ENCODE data around the gene CRNN. TPM values are rescaled to one million over a fixed set of nuclear protein-coding genes. Genes with fewer than 3 reads are reported as not detected.
A peak's percentile ranks its signal among the peaks of the same experiment; 100 is the strongest.

Gene CRNN
- total RNA-seq, 5 donors from 2014 or later (not counting 1 experiment from before 2014, with no cell fraction given), result not detected

DNA sequence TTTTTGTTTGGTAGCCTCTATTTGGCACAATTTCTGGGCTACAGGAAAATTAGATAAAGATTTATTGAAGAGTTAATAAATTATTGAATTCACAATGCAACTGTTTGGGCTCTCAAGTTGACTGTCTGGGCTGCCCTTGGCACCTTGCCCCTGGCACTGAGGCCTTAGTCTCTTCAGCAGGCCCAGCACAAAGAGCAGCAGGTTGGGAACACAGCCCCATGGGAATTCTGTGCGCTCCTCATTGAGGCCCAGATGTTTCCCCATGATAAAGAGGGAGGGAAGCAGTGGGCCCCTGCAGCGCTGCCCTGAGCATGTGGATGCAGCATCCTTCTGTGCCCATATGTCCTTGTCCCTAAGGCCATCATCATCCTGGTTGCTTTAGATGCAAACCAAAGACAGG, 2.9 kb downstream of the CRNN start:
- H3K27me3 ChIP-seq (replicated peaks in 1 of 2; ENCODE audit: control insufficient read depth in 2 of 2, extremely low read depth in 1 of 2, insufficient read depth in 2 of 2, low read length in 1 of 2), result peaks cover 0 to 20% of the 10 kb centered on the region in 2 experiments
- DNase-seq, result no peak
- CTCF ChIA-PET, result interaction anchor here in 1 of 2 donors (0.6 kb wide), 1 partner anchor 49 kb away, joined by 3 read pairs; no protein-coding TSS in a partner anchor
- 89% methylated on average over 1 of the region's 2 CpGs for WGBS (ENCODE audit: insufficient coverage)
- H3K4me3 ChIP-seq (ENCODE audit: control insufficient read depth in 1 of 2, extremely low read depth in 1 of 2, low read length in 1 of 2), result no peak overlapping the region
- H3K27ac Mint-ChIP-seq, result no peak overlapping the region
- H3K4me1 Mint-ChIP-seq, result no peaks in the 10 kb centered on the region
- POLR2A ChIA-PET, result no interaction called here
- no peaks in the 10 kb centered on the region for H3K9me3 Mint-ChIP-seq
- H3K36me3 ChIP-seq (ENCODE audit: control insufficient read depth in 2 of 2, extremely low read depth in 1 of 2, insufficient read depth in 1 of 2, low read length in 1 of 2), result no peaks in the 10 kb centered on the region
- no peak overlapping the region for H3K4me3 Mint-ChIP-seq
- no peaks in the 10 kb centered on the region for H3K4me1 ChIP-seq (ENCODE audit: control insufficient read depth in 1 of 2, extremely low read depth in 1 of 2, insufficient read depth in 2 of 2, low read length in 2 of 2)
- ATAC-seq (replicated peaks in 1 of 4), result no peak
- H3K36me3 Mint-ChIP-seq, result no peaks in the 10 kb centered on the region
- H3K27ac ChIP-seq (ENCODE audit: low read length), result no peak overlapping the region
- H3K27me3 Mint-ChIP-seq, result peaks cover 23 to 38% of the 10 kb centered on the region in 2 donors
- H3K9me3 ChIP-seq, result no peaks in the 10 kb centered on the region

DNA sequence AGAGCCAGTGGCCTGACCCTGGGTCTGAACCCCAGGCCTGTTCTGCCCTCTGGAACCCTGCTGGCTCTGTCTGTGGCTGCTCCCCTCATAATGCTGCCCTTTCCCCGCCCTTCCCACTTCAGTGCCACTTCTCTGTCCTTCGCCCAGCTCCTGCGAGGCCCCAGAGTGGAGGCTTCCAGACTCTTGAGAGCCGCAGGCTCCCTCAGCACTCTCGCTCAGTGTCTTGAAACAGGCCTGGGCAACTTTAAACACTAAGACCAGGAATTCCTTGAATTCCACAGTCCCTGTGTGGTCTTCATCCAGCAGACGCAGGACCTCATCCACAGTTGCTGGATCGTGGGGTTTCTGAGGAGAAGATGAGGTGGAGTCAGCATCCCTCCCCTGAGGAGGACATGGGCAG, 3.5 kb downstream of the CRNN start:
- peaks cover 0 to 16% of the 10 kb centered on the region in 2 experiments for H3K27me3 ChIP-seq (replicated peaks in 1 of 2; ENCODE audit: control insufficient read depth in 2 of 2, extremely low read depth in 1 of 2, insufficient read depth in 2 of 2, low read length in 1 of 2)
- no peaks in the 10 kb centered on the region for H3K9me3 Mint-ChIP-seq
- no peak for ATAC-seq (replicated peaks in 1 of 4)
- H3K4me1 ChIP-seq (ENCODE audit: control insufficient read depth in 1 of 2, extremely low read depth in 1 of 2, insufficient read depth in 2 of 2, low read length in 2 of 2), result no peaks in the 10 kb centered on the region
- WGBS (ENCODE audit: insufficient coverage), result 84% methylated on average over 5 of the region's 7 CpGs
- H3K27ac Mint-ChIP-seq, result no peak overlapping the region
- H3K36me3 Mint-ChIP-seq, result no peaks in the 10 kb centered on the region
- H3K4me3 Mint-ChIP-seq, result no peak overlapping the region
- H3K27me3 Mint-ChIP-seq, result peaks cover 18 to 37% of the 10 kb centered on the region in 2 donors
- DNase-seq, result no peak
- H3K4me3 ChIP-seq (ENCODE audit: control insufficient read depth in 1 of 2, extremely low read depth in 1 of 2, low read length in 1 of 2), result no peak overlapping the region
- H3K9me3 ChIP-seq, result no peaks in the 10 kb centered on the region
- ChIA-PET POLR2A (no interaction called here), CTCF (no interaction called here)
- no peaks in the 10 kb centered on the region for H3K36me3 ChIP-seq (ENCODE audit: control insufficient read depth in 2 of 2, extremely low read depth in 1 of 2, insufficient read depth in 1 of 2, low read length in 1 of 2)
- H3K27ac ChIP-seq (ENCODE audit: low read length), result no peak overlapping the region
- no peaks in the 10 kb centered on the region for H3K4me1 Mint-ChIP-seq

DNA sequence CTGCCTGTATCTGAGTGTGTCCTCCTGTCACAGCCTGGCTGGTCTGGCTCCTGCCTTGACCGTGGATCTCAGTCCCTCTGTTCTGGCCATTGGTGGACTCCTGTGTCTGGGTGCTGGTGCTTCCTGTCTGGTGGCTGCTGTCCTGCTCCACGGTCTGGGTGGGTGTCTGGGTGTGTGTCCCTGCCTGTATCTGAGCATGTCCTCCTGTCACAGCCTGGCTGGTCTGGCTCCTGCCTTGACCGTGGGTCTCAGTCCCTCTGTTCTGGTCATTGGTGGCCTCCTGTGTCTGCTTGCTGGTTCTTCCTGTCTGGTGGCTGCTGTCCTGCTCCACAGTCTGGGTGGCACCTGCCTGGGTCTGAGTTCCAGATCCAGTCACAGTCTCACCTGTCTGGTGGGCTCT, 4.0 kb downstream of the CRNN start:
- no peaks in the 10 kb centered on the region for H3K36me3 ChIP-seq (ENCODE audit: control insufficient read depth in 2 of 2, extremely low read depth in 1 of 2, insufficient read depth in 1 of 2, low read length in 1 of 2)
- Mint-ChIP-seq H3K4me3 (no peak overlapping the region), H3K27ac (no peak overlapping the region), H3K36me3 (no peaks in the 10 kb centered on the region), H3K9me3 (no peaks in the 10 kb centered on the region), H3K4me1 (no peaks in the 10 kb centered on the region), H3K27me3 (peaks cover 18 to 35% of the 10 kb centered on the region in 2 donors)
- peak in 1 of 4 experiments; percentile 11 for ATAC-seq (replicated peaks in 1 of 4)
- H3K9me3 ChIP-seq, result no peaks in the 10 kb centered on the region
- peaks cover 0 to 16% of the 10 kb centered on the region in 2 experiments for H3K27me3 ChIP-seq (replicated peaks in 1 of 2; ENCODE audit: control insufficient read depth in 2 of 2, extremely low read depth in 1 of 2, insufficient read depth in 2 of 2, low read length in 1 of 2)
- H3K4me3 ChIP-seq (ENCODE audit: control insufficient read depth in 1 of 2, extremely low read depth in 1 of 2, low read length in 1 of 2), result no peak overlapping the region
- no peaks in the 10 kb centered on the region for H3K4me1 ChIP-seq (ENCODE audit: control insufficient read depth in 1 of 2, extremely low read depth in 1 of 2, insufficient read depth in 2 of 2, low read length in 2 of 2)
- CTCF ChIA-PET, result no interaction called here
- no peak for DNase-seq
- POLR2A ChIA-PET, result no interaction called here
- 73% methylated on average over 3 of the region's 3 CpGs for WGBS (ENCODE audit: insufficient coverage)
- H3K27ac ChIP-seq (ENCODE audit: low read length), result no peak overlapping the region

DNA sequence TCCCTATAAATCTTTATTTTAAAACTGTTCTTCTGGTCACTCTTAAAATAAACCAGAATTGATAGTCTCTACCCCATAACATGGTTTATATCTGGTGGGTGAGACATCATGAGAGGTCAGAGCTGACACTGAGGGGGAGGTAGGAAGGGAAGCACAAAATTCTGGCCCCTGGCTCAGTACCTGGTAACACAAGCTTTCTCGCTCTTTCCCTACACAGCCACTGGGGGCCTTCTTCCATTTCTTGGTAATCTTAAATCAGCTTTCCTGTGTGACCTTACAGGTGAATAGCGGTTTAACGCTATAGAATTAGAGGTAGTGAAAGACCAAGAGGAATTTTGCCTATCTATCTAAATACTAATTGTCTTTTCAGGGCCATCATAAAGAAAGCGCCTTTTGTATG, 5.4 kb downstream of the CRNN start:
- no peak overlapping the region for H3K27ac ChIP-seq (ENCODE audit: low read length)
- no peak overlapping the region for H3K27ac Mint-ChIP-seq
- no peaks in the 10 kb centered on the region for H3K9me3 ChIP-seq
- ATAC-seq (replicated peaks in 1 of 4), result no peak
- no peak overlapping the region for H3K4me3 Mint-ChIP-seq
- no peaks in the 10 kb centered on the region for H3K36me3 ChIP-seq (ENCODE audit: control insufficient read depth in 2 of 2, extremely low read depth in 1 of 2, insufficient read depth in 1 of 2, low read length in 1 of 2)
- DNase-seq, result no peak
- no peaks in the 10 kb centered on the region for H3K36me3 Mint-ChIP-seq
- H3K4me1 Mint-ChIP-seq, result no peaks in the 10 kb centered on the region
- H3K27me3 ChIP-seq (replicated peaks in 1 of 2; ENCODE audit: control insufficient read depth in 2 of 2, extremely low read depth in 1 of 2, insufficient read depth in 2 of 2, low read length in 1 of 2), result peaks cover 0 to 16% of the 10 kb centered on the region in 2 experiments
- WGBS (ENCODE audit: insufficient coverage), result no CpG with 5 or more reads among the region's 4 CpGs
- H3K27me3 Mint-ChIP-seq, result peaks cover 25 to 35% of the 10 kb centered on the region in 2 donors
- ChIA-PET POLR2A (no interaction called here), CTCF (no interaction called here)
- no peaks in the 10 kb centered on the region for H3K4me1 ChIP-seq (ENCODE audit: control insufficient read depth in 1 of 2, extremely low read depth in 1 of 2, insufficient read depth in 2 of 2, low read length in 2 of 2)
- no peaks in the 10 kb centered on the region for H3K9me3 Mint-ChIP-seq
- H3K4me3 ChIP-seq (ENCODE audit: control insufficient read depth in 1 of 2, extremely low read depth in 1 of 2, low read length in 1 of 2), result no peak overlapping the region

DNA sequence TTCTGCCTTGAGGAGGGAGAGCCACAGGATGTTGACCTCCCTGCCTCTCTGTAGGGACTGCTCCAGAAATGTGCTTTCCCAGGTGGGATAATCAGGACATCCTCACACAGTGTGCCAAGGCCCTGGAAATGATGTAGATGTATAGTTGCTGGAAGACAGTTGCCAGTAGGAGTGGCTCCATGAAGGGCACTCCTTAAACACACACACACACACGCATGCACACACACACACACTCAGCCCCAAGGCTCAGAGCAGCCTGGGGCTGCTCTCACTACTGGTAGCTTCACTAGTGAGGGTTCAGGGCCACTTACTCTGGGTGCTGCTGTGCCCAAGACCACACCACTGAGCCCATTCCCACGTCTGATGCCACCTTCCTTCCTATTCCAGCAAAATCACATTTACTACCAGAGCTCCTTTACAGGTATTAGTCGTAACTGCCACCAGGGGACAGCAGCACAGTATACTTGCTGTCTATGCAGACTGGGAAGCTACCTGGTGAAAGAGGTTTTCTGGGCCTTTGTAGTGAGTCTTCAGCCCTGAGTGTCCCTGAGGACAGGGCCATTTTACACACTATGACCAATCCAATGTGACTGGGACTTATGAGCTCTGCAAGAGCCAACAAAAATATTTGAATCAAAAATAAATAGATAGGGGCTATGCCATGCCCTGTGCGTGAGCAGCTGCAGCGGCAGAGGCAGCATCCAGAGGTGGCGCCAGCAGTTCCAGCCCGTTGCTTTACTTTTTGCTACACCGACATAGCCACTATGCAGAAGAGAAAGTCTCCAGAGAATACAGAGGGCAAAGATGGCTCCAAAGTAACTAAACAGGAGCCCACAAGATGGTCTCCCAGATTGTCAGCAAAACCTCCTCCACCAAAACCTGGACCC, 15.0 kb downstream of the CRNN start:
- DNase-seq, result peak in 9 of 35 experiments; percentile 2 to 46 (median 7)
- POLR2A ChIA-PET, result no interaction called here

DNA sequence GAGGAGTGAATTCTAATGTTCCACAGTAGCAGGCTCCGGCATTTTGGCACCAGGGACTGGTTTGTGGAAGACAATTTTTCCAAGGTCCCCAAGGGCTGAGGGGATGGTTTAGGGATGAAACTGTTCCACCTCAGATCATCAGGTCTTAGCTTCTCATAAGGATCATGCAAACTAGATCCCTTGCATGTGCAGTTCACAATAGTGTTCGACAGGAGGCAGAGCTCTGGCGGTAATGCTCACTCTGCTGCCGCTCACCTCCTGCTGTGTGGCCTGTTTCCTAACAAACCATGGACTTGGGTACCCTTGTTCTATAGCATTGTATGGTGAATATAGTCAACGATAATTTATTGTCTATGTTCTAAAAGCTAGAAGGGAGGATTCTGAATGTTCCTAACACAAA, 16.6 kb downstream of the CRNN start:
- Mint-ChIP-seq H3K9me3 (no peaks in the 10 kb centered on the region), H3K4me3 (no peak overlapping the region), H3K4me1 (peaks cover 0 to 30% (median 29%) of the 10 kb centered on the region in 3 donors), H3K36me3 (no peaks in the 10 kb centered on the region), H3K27me3 (peaks cover 9 to 20% of the 10 kb centered on the region in 2 donors), H3K27ac (no peak overlapping the region)
- Histone ChIP-seq H3K36me3 (ENCODE audit: control insufficient read depth in 2 of 2, extremely low read depth in 1 of 2, insufficient read depth in 1 of 2, low read length in 1 of 2) (no peaks in the 10 kb centered on the region), H3K4me1 (ENCODE audit: control insufficient read depth in 1 of 2, extremely low read depth in 1 of 2, insufficient read depth in 2 of 2, low read length in 2 of 2) (no peaks in the 10 kb centered on the region), H3K27ac (ENCODE audit: low read length) (no peak overlapping the region), H3K9me3 (no peaks in the 10 kb centered on the region), H3K4me3 (ENCODE audit: control insufficient read depth in 1 of 2, extremely low read depth in 1 of 2, low read length in 1 of 2) (no peak overlapping the region), H3K27me3 (replicated peaks in 1 of 2; ENCODE audit: control insufficient read depth in 2 of 2, extremely low read depth in 1 of 2, insufficient read depth in 2 of 2, low read length in 1 of 2) (peaks cover 0 to 3% of the 10 kb centered on the region in 2 experiments)
- CTCF ChIA-PET, result interaction anchor here in 1 of 2 donors (0.6 to 4.0 kb wide), 2 partner anchors 62 to 558 kb away, joined by 3 to 46 read pairs; no protein-coding TSS in a partner anchor
- ATAC-seq (replicated peaks in 1 of 4), result no peak
- 72% methylated on average over 3 of the region's 5 CpGs for WGBS (ENCODE audit: insufficient coverage)
- DNase-seq, result no peak
- POLR2A ChIA-PET, result no interaction called here

More for the DNA sequence above, 15.0 kb downstream of the CRNN start:
- Mint-ChIP-seq H3K36me3 (no peaks in the 10 kb centered on the region), H3K27ac (peak overlapping the region in 1 of 2 donors; percentile 23), H3K9me3 (no peaks in the 10 kb centered on the region), H3K27me3 (peaks cover 11 to 20% of the 10 kb centered on the region in 2 donors), H3K4me1 (peaks cover 0 to 16% (median 14%) of the 10 kb centered on the region in 3 donors), H3K4me3 (no peak overlapping the region)
- WGBS (ENCODE audit: insufficient coverage), result 49% methylated on average over 7 of the region's 8 CpGs
- H3K4me1 ChIP-seq (ENCODE audit: control insufficient read depth in 1 of 2, extremely low read depth in 1 of 2, insufficient read depth in 2 of 2, low read length in 2 of 2), result no peaks in the 10 kb centered on the region
- peak in 2 of 4 experiments; percentile 39 to 40 for ATAC-seq (replicated peaks in 1 of 4)
- CTCF ChIA-PET, result interaction anchor here in 1 of 2 donors (0.6 to 4.0 kb wide), 4 partner anchors 42 to 187 kb away, joined by 3 to 46 read pairs (median 6); no protein-coding TSS in a partner anchor
- H3K27me3 ChIP-seq (replicated peaks in 1 of 2; ENCODE audit: control insufficient read depth in 2 of 2, extremely low read depth in 1 of 2, insufficient read depth in 2 of 2, low read length in 1 of 2), result peaks cover 0 to 3% of the 10 kb centered on the region in 2 experiments
- no peak overlapping the region for H3K27ac ChIP-seq (ENCODE audit: low read length)
- H3K4me3 ChIP-seq (ENCODE audit: control insufficient read depth in 1 of 2, extremely low read depth in 1 of 2, low read length in 1 of 2), result no peak overlapping the region
- no peaks in the 10 kb centered on the region for H3K9me3 ChIP-seq
- H3K36me3 ChIP-seq (ENCODE audit: control insufficient read depth in 2 of 2, extremely low read depth in 1 of 2, insufficient read depth in 1 of 2, low read length in 1 of 2), result no peaks in the 10 kb centered on the region

All from T-cell (primary cell).